Measurements from ENCODE around the gene CLCN2.
A peak's percentile ranks its signal among the peaks of the same experiment; 100 is the strongest.

CLCN2 gene

GRCh38 chr3:184321666-184322065 is 39.7 kb downstream of the CLCN2 start:
- no peak for DNase-seq

GRCh38 chr3:184320104-184320445 is 41.3 kb downstream of the CLCN2 start:
- peak in 1 of 2 experiments; percentile 17 for DNase-seq

GRCh38 chr3:184317201-184317600 is 44.2 kb downstream of the CLCN2 start:
- DNase-seq: no peak

- no peak for DNase-seq
These were observed 44.6 kb downstream of the CLCN2 start for GRCh38 chr3:184316792-184317191.

- DNase-seq: no peak
These were observed 45.3 kb downstream of the CLCN2 start for GRCh38 chr3:184315871-184316661.

- DNase-seq: no peak
These were observed 45.9 kb downstream of the CLCN2 start for GRCh38 chr3:184315543-184315867.

- no peak for DNase-seq
These were observed 46.5 kb downstream of the CLCN2 start for GRCh38 chr3:184314700-184315542.

- DNase-seq: peak; percentile 35 to 61
These were observed 47.1 kb downstream of the CLCN2 start, which contains the start of gene EIF4G1 for GRCh38 chr3:184314363-184314699. TSS of gene EIF4G1 (plus strand) at chr3:184314606. CDS start at chr3:184315797, 1,191 bp downstream.

- no peak for DNase-seq
These were observed 49.8 kb downstream of the CLCN2 start for GRCh38 chr3:184311633-184312032.

- DNase-seq: no peak
These were observed 52.7 kb downstream of the CLCN2 start for GRCh38 chr3:184308744-184309143.

GRCh38 chr3:184307915-184308314 is 53.5 kb downstream of the CLCN2 start:
- DNase-seq: no peak

- no peak for DNase-seq
These were observed 54.9 kb downstream of the CLCN2 start for GRCh38 chr3:184306341-184306972.

GRCh38 chr3:184305577-184305976 is 55.8 kb downstream of the CLCN2 start:
- DNase-seq: no peak

- no peak for DNase-seq
These were observed 61.1 kb downstream of the CLCN2 start for GRCh38 chr3:184300378-184300720.

- no peak for DNase-seq
These were observed 61.7 kb downstream of the CLCN2 start for GRCh38 chr3:184299488-184300377.

- peak; percentile 77 to 87 for DNase-seq
These were observed 62.5 kb downstream of the CLCN2 start, which contains the start of gene PSMD2 for GRCh38 chr3:184298759-184299487. TSS of gene PSMD2 (plus strand) at chr3:184299241. CDS start at chr3:184299267, 26 bp downstream.

GRCh38 chr3:184296616-184297015 is 64.8 kb downstream of the CLCN2 start:
- DNase-seq: no peak
